Fibroblast of the conjunctiva (primary cell): ENCODE data around the gene PLEKHA8.
A peak's percentile ranks its signal among the peaks of the same experiment; 100 is the strongest.

Source experiments
- DNase-seq: peaks from one replicate; pipeline ENCODE4 v3.0.0-alpha.2; 2010; ENCODE audit warnings: low read depth

The PLEKHA8 gene

DNA sequence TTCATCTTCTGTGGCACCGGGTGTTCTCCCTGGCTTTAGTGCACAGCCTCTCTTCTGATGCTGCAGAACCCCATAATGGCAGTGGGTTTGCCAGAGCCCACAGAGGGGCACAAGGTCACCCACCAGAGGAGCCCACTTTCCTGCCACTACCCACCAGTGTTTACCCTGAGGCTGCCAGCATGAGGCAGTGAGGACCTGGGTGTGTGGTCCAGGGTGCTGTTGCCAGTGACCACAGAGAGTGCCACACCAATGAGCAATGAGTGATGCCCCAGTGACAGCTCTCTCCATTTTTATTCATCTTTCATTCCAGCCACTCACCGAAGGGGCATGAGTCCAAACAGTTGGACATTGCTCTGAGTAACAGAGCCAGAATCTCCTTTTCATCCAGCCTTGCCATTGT is 141.4 kb downstream of the PLEKHA8 start:
- no peak for DNase-seq

DNA sequence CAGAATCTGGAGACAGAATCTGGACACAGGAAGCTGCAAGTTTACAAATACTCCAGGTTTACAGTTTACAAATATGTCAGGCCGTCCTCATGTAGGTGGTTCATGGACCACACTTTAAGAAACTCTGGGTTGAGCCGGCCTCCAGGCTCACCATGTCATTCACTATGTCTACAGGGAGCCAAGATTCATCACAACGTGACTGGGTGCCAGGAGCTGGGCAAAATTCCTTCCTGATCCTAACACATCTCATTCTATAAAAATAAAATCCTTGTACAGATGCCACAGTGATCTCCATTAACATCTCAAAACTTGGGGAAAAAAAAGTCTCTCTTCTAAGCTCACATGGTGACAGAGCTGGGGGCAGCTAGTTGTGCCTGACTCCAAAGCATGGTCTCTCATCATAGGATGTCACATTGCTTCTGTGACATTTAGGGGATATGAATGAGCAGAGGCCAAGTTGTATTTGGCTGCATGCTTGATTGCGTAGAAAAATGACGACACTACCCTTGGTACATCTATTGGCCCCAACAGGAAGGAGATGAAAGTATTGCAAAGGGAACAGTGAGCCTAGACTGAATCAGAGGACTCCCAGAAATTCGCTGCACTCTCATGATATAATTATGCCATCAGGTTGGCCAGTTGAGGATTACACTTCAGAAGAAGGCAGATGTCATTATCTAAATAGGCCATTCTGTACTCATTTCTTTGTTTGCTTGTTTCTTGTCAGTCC is 142.4 kb downstream of the PLEKHA8 start:
- DNase-seq = no peak

DNA sequence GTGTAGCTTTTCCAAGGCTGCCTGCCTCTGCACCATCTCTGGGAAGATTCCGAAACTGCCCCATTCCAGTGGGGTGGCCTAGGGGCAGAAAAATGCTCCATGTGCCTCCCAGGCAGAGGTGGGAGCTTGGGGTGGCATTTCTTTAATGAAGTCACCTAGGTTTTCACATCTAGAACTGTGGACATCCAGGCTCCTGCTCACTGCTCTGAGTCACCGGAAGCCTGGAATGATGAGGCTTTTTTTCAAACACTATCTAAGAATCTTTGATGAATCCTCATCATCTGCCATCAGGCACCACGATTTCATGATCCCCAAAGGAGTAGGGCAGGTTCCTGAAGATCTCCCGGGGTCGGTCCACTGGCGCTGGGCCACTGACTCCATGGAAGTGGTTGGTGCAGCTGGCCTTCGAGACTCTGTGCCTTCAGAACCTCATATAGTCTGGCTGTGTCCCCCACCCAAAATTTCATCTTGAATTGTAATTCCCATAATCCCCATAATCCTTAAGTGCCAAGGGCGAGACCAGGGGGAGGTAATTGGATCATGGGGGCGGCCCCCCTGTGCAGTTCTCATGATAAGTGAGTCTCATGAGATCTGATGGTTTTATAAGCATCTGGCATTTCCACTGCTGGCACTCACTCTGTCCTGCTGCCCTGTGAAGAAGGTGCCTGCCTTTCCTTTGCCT is 143.7 kb downstream of the PLEKHA8 start:
- no peak for DNase-seq

DNA sequence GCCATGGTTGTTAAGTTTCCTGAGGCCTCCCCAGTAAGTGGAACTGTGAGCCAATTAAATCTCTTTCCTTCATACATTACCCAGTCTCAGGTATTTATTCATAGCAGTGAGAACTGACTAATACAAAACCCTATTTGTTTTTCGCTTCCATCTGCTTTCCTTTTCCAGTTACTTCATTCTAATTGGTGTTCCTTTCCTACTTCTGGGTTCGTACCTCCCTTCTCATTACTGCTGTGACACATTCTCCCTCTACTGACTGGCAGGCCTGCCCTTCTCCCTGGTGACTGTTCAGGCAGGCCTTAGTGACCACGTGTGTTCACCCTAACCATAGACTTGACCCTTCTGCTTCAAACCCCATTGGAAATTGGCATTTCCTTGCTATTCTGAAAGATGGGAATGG is 144.2 kb downstream of the PLEKHA8 start:
- no peak for DNase-seq

DNA sequence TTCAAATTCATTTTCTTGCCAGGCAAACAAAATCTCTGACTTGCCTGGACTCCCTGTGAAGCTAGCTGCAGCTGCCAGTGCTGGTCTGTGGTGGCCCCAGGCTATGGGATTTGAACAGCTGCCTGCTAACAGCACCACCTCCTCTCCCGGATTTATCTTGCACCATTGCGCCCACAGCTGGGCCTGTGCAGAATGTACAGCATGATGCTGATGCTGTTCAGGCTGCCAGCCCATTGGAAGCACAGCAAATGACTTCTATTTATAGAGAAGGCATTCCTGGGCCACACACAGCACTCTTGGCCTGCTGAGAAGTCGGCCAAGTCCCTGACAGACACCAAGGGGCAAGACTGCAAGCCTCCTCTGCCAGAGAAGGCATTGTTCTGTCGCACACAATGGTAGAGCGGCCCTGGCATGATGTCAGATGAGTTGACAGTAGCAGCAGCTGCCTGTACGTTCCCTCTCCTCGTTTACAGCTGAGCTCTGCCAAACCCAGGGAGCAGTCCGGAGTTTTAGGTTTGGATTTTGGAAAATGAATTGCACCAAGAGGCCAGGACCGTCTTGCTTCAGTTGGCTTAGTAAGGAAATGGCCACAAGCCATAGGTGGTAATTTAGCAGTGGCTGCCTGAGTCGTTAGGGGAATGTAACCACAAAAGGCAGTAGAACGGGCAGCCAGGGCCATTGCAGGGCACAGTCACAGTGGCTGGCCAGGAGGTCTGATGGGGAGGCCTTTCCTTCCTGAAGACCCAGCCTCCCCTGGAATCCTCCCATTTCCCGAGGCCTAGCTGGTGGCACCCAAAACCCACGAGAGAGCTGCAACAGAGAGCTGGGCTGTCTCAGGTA is 145.1 kb downstream of the PLEKHA8 start:
- peak; percentile 91 for DNase-seq

DNA sequence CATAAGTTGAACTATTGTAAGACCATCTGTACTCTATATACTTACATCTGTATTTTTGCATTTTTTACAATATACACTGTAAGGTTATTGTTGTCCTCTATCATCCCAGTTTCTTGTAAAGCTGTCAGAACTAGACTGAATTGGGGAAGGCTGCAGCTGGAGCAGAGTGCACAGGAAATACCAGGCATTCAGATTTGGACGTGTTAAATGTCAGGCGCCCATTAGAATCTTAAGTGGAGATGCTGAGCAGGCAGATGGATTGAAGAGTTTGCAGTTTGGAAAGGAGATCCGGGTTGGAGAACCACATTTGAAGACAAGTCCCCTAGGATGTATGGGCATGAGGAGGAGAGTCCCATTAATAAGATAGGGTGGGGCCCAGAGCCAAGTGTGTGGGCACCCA is 147.0 kb downstream of the PLEKHA8 start:
- no peak for DNase-seq

DNA sequence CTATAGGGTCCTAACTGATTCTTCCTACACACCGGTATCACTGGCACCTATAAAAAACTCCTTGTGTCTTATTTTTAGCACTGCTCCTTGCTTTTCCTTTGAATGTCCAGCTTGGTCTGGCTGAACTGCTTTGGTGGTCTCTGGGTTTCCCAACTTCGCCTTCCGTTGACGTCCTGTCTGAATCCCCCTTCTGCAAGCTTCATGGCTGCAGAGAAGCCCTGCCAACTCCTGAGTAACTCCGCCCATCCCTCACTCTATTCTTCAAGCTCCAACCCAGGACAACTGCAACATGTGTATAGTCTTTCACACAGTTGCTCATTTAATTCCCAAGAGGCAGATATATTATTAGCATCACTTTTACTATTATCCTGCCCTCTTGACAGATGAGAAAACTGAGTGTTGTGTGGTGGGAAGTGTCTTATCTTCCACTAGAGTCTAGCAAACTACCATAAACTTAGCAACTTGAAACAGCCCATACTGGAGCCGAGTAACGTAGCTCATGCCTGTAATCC is 147.5 kb downstream of the PLEKHA8 start:
- DNase-seq = no peak

DNA sequence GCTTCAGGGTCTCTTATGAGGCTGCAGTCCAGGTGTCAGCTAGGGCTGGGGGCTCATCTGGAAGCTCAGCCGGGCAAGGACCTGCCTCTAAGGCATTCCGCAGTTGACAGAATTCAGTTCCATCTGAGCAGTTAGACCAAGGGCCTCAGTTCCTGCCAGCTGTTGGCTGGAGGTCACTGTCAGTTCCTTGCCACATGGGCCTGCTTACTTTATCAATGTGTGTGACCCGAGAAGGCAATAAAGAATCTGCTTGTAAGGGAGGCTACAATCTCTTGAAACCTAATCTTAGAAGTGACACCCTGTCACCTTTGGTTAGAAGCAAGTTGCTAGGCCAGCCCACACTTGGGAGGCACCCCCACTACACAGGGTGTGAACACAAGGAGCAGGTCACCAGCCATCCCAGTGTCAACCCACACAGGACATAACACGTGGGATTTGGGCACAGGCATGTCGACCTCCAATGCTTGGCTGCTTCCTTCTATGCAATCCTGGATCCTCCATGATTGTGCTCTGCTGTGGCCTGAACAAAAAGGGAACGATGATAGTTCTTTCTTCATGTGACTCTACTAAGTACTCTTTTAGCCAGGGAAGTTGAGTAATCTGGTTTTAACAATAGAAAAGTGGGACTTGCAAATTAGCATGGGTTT is 148.4 kb downstream of the PLEKHA8 start:
- no peak for DNase-seq

DNA sequence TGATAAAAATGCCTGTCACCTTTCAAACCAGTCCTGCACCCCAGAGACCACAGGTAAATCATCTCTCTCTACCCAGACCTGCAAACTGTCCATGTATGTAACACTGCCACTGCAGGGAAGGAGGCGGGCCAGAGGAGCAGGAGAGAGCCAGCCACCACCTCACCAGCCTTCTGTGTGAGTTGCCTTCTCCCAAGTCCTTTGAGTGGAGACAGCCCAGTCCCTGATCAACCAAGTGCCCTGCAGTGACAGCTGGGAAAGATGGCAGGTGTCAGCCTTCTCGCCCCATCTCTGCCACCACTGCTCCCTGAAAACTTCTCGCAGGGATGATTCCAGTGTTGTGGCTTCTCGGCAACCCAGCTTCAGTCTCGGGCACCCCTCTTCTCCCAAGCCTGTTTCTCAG is 149.0 kb downstream of the PLEKHA8 start:
- DNase-seq = no peak

DNA sequence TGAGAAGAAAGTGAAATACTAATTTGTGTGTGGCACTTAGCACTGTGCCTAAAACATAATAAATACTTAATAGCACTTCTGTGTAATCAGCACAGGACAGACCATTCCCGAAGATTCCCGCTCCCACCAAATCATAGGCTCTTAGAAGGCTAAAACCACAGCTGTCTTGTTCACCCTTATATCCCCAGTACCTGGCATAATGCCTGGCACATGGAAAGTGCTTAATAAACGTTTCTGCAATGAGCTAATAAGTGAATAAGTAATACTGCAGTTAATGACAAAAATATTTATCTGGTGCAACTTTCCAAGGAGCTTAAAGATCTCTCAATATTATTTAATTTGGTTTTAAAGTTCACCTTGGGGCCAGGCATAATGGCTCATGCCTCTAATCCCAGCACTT is 149.8 kb downstream of the PLEKHA8 start:
- DNase-seq = no peak

DNA sequence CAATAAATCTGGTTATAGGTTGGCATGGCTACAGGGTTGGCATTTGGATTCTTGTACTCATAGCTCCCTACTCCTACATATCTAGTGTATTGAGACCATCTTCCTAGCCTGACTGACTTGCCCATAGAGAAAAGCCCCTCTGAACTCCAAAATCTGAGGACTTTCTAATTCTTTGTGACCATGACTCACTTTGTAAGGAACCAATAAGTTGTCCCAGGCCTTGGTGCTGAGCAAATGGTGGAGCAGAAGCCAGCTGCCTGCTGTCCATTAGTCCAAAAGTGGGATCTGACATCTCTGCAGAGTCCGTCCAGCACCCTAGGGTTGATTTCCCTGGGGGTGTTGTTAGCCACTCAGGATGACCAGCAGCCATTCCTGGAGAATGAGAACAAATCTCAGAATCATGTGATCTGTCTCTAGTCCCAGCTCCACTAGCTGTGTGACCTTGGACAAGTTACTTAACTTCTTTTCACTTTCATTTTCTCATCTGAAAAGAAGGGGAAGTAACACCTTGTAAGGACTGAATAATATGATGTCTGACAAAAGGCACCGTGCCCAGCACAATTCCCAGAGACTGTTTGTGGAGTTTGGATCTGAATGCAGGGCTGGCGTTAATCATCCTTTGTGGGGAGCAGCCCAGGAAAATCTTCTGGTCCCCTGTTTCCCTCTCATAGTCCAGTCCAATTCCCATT is 150.7 kb downstream of the PLEKHA8 start:
- no peak for DNase-seq
